Esophagus muscularis mucosa (tissue), 4 donors: ENCODE results near the gene ZNF581. TPM values are rescaled to one million over a fixed set of nuclear protein-coding genes. Genes with fewer than 3 reads are reported as not detected.

Source experiments
- DNase-seq: peaks from one replicate; pipeline ENCODE4 v3.0.0-alpha.2; 2017; ENCODE audit errors: extremely low spot score
- H3K27ac ChIP-seq, 4 donors: fragments of 200-600 bp; sonication (generic); replicated peaks in 1 of 4; 1 replicate in 3 of 4; 2 replicates in 1 of 4; pipeline ENCODE4 v1.5.1; 2016 to 2019; ENCODE audit warnings: mild to moderate bottlenecking in 1 of 4
- H3K27me3 ChIP-seq, 4 donors: fragments of 200-600 bp; sonication (generic); one replicate each; pipeline versions ENCODE4 v1.5.1 to v1.6.0; 2016 to 2019
- H3K36me3 ChIP-seq, 4 donors: fragments of 200-600 bp; sonication (generic); one replicate each; pipeline ENCODE4 v1.5.1; 2016 to 2019
- H3K4me1 ChIP-seq, 4 donors: fragments of 200-600 bp; sonication (generic); one replicate each; pipeline ENCODE4 v1.5.1; 2016 to 2019
- H3K4me3 ChIP-seq, 4 donors: fragments of 200-600 bp; sonication (generic); 1 replicate in 2 of 4; 2 replicates in 2 of 4; pipeline ENCODE4 v1.5.1; 2016 to 2019; ENCODE audit warnings: mild to moderate bottlenecking in 4 of 4, moderate library complexity in 1 of 4
- H3K9me3 ChIP-seq, 4 donors: fragments of 200-600 bp; sonication (generic); 1 replicate in 3 of 4; 2 replicates in 1 of 4; pipeline ENCODE4 v1.5.1; 2016 to 2019
- EP300 ChIP-seq: sonication (generic); formaldehyde crosslinking; IDR thresholded peaks from one replicate; pipeline ENCODE4 v1.6.1; 2017; ENCODE audit warnings: antibody characterized with exemption
- POLR2A ChIP-seq: fragments of 450-650 bp; IDR thresholded peaks from one replicate; pipeline ENCODE4 v1.6.1; 2017; ENCODE audit warnings: antibody characterized with exemption, moderate library complexity, mild to moderate bottlenecking, low read depth
- POLR2AphosphoS5 ChIP-seq, 2 donors: sonication (generic); formaldehyde crosslinking; IDR thresholded peaks; one replicate each; pipeline ENCODE4 v1.6.1; 2017; ENCODE audit warnings: antibody characterized with exemption in 2 of 2
- WGBS: methylation state at CpG from one replicate; pipeline ENCODE4 v1.1.5; 2018; 5-methylcytosine and 5-hydroxymethylcytosine counted together
- intact Hi-C: fragments of 100-400 bp; cut with DNase I; formaldehyde crosslinking; loops from one replicate; pipeline ENCODE4 v1.15.1; 2023
- total RNA-seq, 4 donors: library from RNA; depleted of rRNA; stranded (reverse); fragments of >200 nt; gene quantifications; one replicate each; pipeline versions ENCODE4 v1.1.0 to v1.2.1, GENCODE V29; 2016
- TF ChIP-seq, protein P1 (sequence below), 3 experiments: fragments of 200-600 bp in 2 of 3; fragments of 450-650 bp in 1 of 3; sonication (generic) in 2 of 3; IDR thresholded peaks; one replicate each; pipeline ENCODE4 v1.5.1; 2017 to 2019; ENCODE audit warnings: antibody characterized with exemption in 3 of 3, mild to moderate bottlenecking in 2 of 3, moderate library complexity in 1 of 3

ZNF581 gene
- total RNA-seq, 4 donors from 2014 or later, result 13.3 to 26.6 (median 18.2) TPM

DNA sequence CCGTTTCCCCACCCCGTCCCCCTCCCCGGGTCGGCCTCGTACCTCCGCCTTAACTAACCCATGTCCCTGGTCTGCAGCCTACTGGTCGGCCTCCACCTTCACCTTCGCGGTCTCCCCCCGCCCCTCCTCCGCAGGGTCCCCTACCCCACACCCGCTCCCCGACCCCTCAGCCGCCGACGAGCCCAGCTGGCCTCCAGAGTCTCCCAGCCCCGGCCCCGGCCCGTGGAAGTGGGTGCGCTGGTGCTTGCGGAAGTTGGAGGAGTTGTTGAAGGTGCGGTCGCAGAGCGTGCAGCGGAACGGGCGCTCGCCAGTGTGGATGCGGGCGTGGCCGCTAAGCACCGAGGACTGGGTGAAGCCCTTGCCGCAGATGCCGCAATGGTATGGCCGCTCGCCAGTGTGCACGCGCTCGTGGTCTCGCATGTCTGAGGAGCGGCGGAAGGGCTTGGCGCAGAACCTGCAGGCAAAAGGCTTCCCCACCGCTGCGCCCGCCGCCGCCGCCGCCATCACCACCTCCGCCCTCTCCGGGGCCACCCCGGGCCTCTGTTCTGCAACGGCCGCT, 21.7 kb upstream of the ZNF581 start:
- DNase-seq, result no peak
- intact Hi-C loops, result no loop called here

DNA sequence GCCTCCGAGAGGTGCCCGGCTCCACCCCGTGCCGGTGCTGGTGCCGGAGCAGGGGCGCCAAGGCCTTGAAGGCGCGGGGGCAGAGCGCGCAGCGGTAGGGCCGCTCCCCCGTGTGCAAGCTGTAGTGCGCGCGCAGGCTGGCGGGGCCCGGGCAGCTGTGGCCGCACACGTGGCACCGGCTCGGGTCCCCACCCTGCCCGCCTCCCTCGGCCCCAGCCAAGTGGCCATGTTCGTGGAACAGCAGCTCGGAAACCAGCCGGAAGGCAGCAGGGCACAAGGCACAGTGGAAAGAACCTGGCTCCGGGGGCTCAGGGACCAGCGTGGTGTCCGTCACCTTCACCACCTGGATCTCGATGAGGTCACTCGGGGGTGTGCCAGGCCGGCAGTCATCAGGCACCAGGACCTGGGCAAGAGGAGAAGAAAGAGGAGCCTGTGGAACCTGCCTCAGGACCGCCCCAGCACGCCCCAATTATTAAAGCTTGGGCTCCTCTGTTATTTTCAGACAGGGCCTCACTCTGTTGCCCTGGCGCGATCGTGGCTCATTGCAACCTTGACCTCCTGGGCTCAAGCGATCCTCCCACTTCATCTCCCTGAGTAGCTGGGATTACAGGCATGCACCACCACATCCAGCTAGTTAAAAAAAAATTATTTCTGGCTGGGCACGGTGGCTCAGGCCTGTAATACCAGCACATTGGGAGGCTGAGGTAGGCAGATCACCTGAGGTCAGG, 21.0 kb upstream of the ZNF581 start:
- no peak overlapping the region for H3K27ac ChIP-seq
- TF ChIP-seq EP300, result no peak
- TF ChIP-seq, protein P1, sequence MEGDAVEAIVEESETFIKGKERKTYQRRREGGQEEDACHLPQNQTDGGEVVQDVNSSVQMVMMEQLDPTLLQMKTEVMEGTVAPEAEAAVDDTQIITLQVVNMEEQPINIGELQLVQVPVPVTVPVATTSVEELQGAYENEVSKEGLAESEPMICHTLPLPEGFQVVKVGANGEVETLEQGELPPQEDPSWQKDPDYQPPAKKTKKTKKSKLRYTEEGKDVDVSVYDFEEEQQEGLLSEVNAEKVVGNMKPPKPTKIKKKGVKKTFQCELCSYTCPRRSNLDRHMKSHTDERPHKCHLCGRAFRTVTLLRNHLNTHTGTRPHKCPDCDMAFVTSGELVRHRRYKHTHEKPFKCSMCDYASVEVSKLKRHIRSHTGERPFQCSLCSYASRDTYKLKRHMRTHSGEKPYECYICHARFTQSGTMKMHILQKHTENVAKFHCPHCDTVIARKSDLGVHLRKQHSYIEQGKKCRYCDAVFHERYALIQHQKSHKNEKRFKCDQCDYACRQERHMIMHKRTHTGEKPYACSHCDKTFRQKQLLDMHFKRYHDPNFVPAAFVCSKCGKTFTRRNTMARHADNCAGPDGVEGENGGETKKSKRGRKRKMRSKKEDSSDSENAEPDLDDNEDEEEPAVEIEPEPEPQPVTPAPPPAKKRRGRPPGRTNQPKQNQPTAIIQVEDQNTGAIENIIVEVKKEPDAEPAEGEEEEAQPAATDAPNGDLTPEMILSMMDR (IDR thresholded peaks at IDR 0.05), result no peak
- no peak for TF ChIP-seq POLR2AphosphoS5 (IDR thresholded peaks at IDR 0.05)
- TF ChIP-seq POLR2A, result no peak
- DNase-seq, result no peak
- intact Hi-C loops, result no loop called here
- no peak overlapping the region for H3K4me3 ChIP-seq
- peaks cover 6 to 32% (median 22%) of the 10 kb centered on the region in 4 donors for H3K36me3 ChIP-seq
- H3K27me3 ChIP-seq, result no peaks in the 10 kb centered on the region
- H3K4me1 ChIP-seq, result peaks cover 5 to 42% (median 33%) of the 10 kb centered on the region in 4 donors
- WGBS, result 88% methylated on average over 7 of the region's 40 CpGs
- H3K9me3 ChIP-seq, result no peaks in the 10 kb centered on the region

More for the DNA sequence above, 21.7 kb upstream of the ZNF581 start:
- H3K4me3 ChIP-seq, result no peak overlapping the region
- H3K4me1 ChIP-seq, result peaks cover 5 to 42% (median 33%) of the 10 kb centered on the region in 4 donors
- peaks cover 6 to 38% (median 29%) of the 10 kb centered on the region in 4 donors for H3K36me3 ChIP-seq
- TF ChIP-seq, protein P1 (IDR thresholded peaks at IDR 0.05), result no peak
- TF ChIP-seq POLR2A (no peak), EP300 (no peak), POLR2AphosphoS5 (IDR thresholded peaks at IDR 0.05) (no peak)
- no peak overlapping the region for H3K27ac ChIP-seq
- 93% methylated on average over 45 of the region's 55 CpGs for whole genome bisulfite sequencing
- no peaks in the 10 kb centered on the region for H3K27me3 ChIP-seq
- H3K9me3 ChIP-seq, result no peaks in the 10 kb centered on the region

GRCh38 chr19:55623130-55623529, 20.3 kb upstream of the ZNF581 start:
- intact Hi-C loops, result no loop called here

GRCh38 chr19:55623561-55623960, 19.9 kb upstream of the ZNF581 start:
- Histone ChIP-seq H3K9me3 (no peaks in the 10 kb centered on the region), H3K27me3 (no peaks in the 10 kb centered on the region), H3K36me3 (peaks cover 6 to 24% (median 15%) of the 10 kb centered on the region in 4 donors), H3K4me3 (peak overlapping the region in 3 of 4 donors; percentile 59 to 77 (median 66)), H3K27ac (peak overlapping the region; percentile 90 to 96 (median 94)), H3K4me1 (peaks cover 5 to 42% (median 32%) of the 10 kb centered on the region in 4 donors)
- DNase-seq, result no peak
- intact Hi-C loops, result no loop called here
- 58% methylated on average over 7 of the region's 7 CpGs for WGBS
- TF ChIP-seq, protein P1 (IDR thresholded peaks at IDR 0.05), result no peak

More at GRCh38 chr19:55623130-55623529, 20.3 kb upstream of the ZNF581 start:
- H3K4me3 ChIP-seq, result no peak overlapping the region
- peaks cover 5 to 42% (median 33%) of the 10 kb centered on the region in 4 donors for H3K4me1 ChIP-seq
- no peak for DNase-seq
- peak overlapping the region in 2 of 4 donors; percentile 96 for H3K27ac ChIP-seq
- no peaks in the 10 kb centered on the region for H3K9me3 ChIP-seq
- 98% methylated on average over 7 of the region's 7 CpGs for WGBS
- TF ChIP-seq EP300, result no peak
- TF ChIP-seq POLR2AphosphoS5 (IDR thresholded peaks at IDR 0.05), result no peak
- TF ChIP-seq, protein P1 (IDR thresholded peaks at IDR 0.05), result no peak
- TF ChIP-seq POLR2A, result no peak
- H3K27me3 ChIP-seq, result no peaks in the 10 kb centered on the region
- peaks cover 6 to 25% (median 15%) of the 10 kb centered on the region in 4 donors for H3K36me3 ChIP-seq
